HEK293 (cell line): ENCODE data around the gene E2F1.

Experiments
- CTCF ChIA-PET: fragments of 350-600 bp; formaldehyde crosslinking; extraction: SDS; loops from one replicate; lab custom pipeline; 2021; ENCODE audit warnings: antibody characterized with exemption; lab: Yijun Ruan, JAX
- POLR2A ChIA-PET: fragments of 300-600 bp; formaldehyde crosslinking; extraction: SDS; loops from one replicate; lab custom pipeline; 2020; ENCODE audit warnings: antibody characterized with exemption, inconsistent platforms; lab: Yijun Ruan, JAX
- H3K27ac ChIP-seq: fragments of 200-500 bp; sonication (Bioruptor generic); 2 replicates; pipeline ENCODE4 v1.5.1; 2014; ENCODE audit warnings: low read depth, low read length, control low read depth, inconsistent platforms; ENCODE audit errors: extremely low read depth
- H3K36me3 ChIP-seq, 2 experiments: fragments of 200-500 bp in 1 of 2; sonication (Bioruptor generic) in 1 of 2; 1 replicate in 1 of 2; 2 replicates in 1 of 2; pipeline ENCODE4 v1.5.1; 2014 to 2017; ENCODE audit warnings: inconsistent platforms in 2 of 2, low read length in 2 of 2; ENCODE audit not compliant: control insufficient read depth in 2 of 2, insufficient read depth in 1 of 2
- H3K4me1 ChIP-seq: fragments of 200-500 bp; sonication (Bioruptor generic); 2 replicates; pipeline ENCODE4 v1.5.1; 2014; ENCODE audit warnings: mild to moderate bottlenecking, low read length, inconsistent platforms; ENCODE audit not compliant: control insufficient read depth, insufficient read depth
- H3K4me3 ChIP-seq: 2 replicates; pipeline ENCODE4 v1.5.1; 2011; ENCODE audit warnings: low read depth, mild to moderate bottlenecking, control low read depth, low read length, moderate library complexity
- H3K9me3 ChIP-seq: fragments of 200-500 bp; sonication (Bioruptor generic); 2 replicates; pipeline ENCODE4 v1.5.1; 2014; ENCODE audit warnings: low read depth, low read length, inconsistent platforms; ENCODE audit not compliant: control insufficient read depth, insufficient read depth
- BCL11B ChIP-seq: fragments of 450-650 bp; formaldehyde crosslinking; IDR thresholded peaks from 2 replicates; pipeline ENCODE4 v1.5.1; 2016; ENCODE audit warnings: low read depth, missing biosample characterization, missing genetic modification characterization
- CTCF ChIP-seq: fragments of 450-650 bp; formaldehyde crosslinking; IDR thresholded peaks from 2 replicates; pipeline ENCODE4 v1.5.1; 2016; ENCODE audit warnings: missing biosample characterization, missing genetic modification characterization
- EGR2 ChIP-seq: fragments of 450-650 bp; formaldehyde crosslinking; IDR thresholded peaks from 2 replicates; pipeline ENCODE4 v1.5.1; 2016; ENCODE audit warnings: low read depth, missing biosample characterization, missing genetic modification characterization
- GLIS1 ChIP-seq: fragments of 450-650 bp; formaldehyde crosslinking; IDR thresholded peaks from 2 replicates; pipeline ENCODE4 v1.5.1; 2016; ENCODE audit warnings: missing biosample characterization, missing genetic modification characterization
- GLIS2 ChIP-seq: fragments of 450-650 bp; formaldehyde crosslinking; IDR thresholded peaks from 2 replicates; pipeline ENCODE4 v1.5.1; 2016; ENCODE audit warnings: missing biosample characterization, missing genetic modification characterization
- KLF9 ChIP-seq: fragments of 450-650 bp; formaldehyde crosslinking; IDR thresholded peaks from 2 replicates; pipeline ENCODE4 v1.5.1; 2016; ENCODE audit warnings: missing biosample characterization, missing genetic modification characterization, low read depth
- OSR2 ChIP-seq: fragments of 450-650 bp; formaldehyde crosslinking; IDR thresholded peaks from 2 replicates; pipeline ENCODE4 v1.5.1; 2016; ENCODE audit warnings: missing biosample characterization, missing genetic modification characterization
- PRDM4 ChIP-seq: fragments of 450-650 bp; formaldehyde crosslinking; IDR thresholded peaks from 2 replicates; pipeline ENCODE4 v1.5.1; 2017; ENCODE audit warnings: missing biosample characterization, missing genetic modification characterization
- SP2 ChIP-seq: fragments of 450-650 bp; formaldehyde crosslinking; IDR thresholded peaks from 2 replicates; pipeline ENCODE4 v1.5.1; 2016; ENCODE audit warnings: missing biosample characterization, missing genetic modification characterization
- TCF7L2 ChIP-seq: IDR thresholded peaks from 2 replicates; pipeline ENCODE4 v1.6.1; 2011; ENCODE audit warnings: low read depth, mild to moderate bottlenecking, inconsistent platforms, low read length, moderate library complexity, borderline replicate concordance
- ZBTB48 ChIP-seq: fragments of 450-650 bp; formaldehyde crosslinking; IDR thresholded peaks from 2 replicates; pipeline ENCODE4 v1.5.1; 2016; ENCODE audit warnings: missing biosample characterization, missing genetic modification characterization
- ZBTB49 ChIP-seq: fragments of 450-650 bp; formaldehyde crosslinking; IDR thresholded peaks from 2 replicates; pipeline ENCODE4 v1.5.1; 2016; ENCODE audit warnings: missing biosample characterization, missing genetic modification characterization, low read depth
- ZBTB7A ChIP-seq: fragments of 450-650 bp; formaldehyde crosslinking; IDR thresholded peaks from 2 replicates; pipeline ENCODE4 v1.5.1; 2016; ENCODE audit warnings: low read depth, missing biosample characterization, missing genetic modification characterization
- ZNF138 ChIP-seq: fragments of 450-650 bp; formaldehyde crosslinking; IDR thresholded peaks from 2 replicates; pipeline ENCODE4 v1.5.1; 2016; ENCODE audit warnings: missing biosample characterization, missing genetic modification characterization, borderline replicate concordance
- ZNF146 ChIP-seq: fragments of 450-650 bp; formaldehyde crosslinking; IDR thresholded peaks from 2 replicates; pipeline ENCODE4 v1.5.1; 2016; ENCODE audit warnings: missing biosample characterization, missing genetic modification characterization
- ZNF248 ChIP-seq: fragments of 450-650 bp; formaldehyde crosslinking; IDR thresholded peaks from 2 replicates; pipeline ENCODE4 v1.5.1; 2017; ENCODE audit warnings: missing biosample characterization, missing genetic modification characterization
- ZNF501 ChIP-seq: fragments of 450-650 bp; formaldehyde crosslinking; IDR thresholded peaks from 2 replicates; pipeline ENCODE4 v1.5.1; 2016; ENCODE audit warnings: missing biosample characterization, missing genetic modification characterization
- ZNF518A ChIP-seq: fragments of 450-650 bp; formaldehyde crosslinking; conservative IDR thresholded peaks from 2 replicates; pipeline ENCODE4 v1.5.1; 2016; ENCODE audit warnings: low read depth, missing biosample characterization, missing genetic modification characterization
- ZNF521 ChIP-seq: fragments of 450-650 bp; formaldehyde crosslinking; IDR thresholded peaks from 2 replicates; pipeline ENCODE4 v1.5.1; 2017; ENCODE audit warnings: missing biosample characterization, mild to moderate bottlenecking, missing genetic modification characterization
- ZNF561 ChIP-seq: fragments of 450-650 bp; IDR thresholded peaks from 2 replicates; pipeline ENCODE4 v1.5.1; 2018; ENCODE audit warnings: missing biosample characterization, missing genetic modification characterization, borderline replicate concordance
- ZNF585B ChIP-seq: fragments of 450-650 bp; formaldehyde crosslinking; IDR thresholded peaks from 2 replicates; pipeline ENCODE4 v1.5.1; 2016; ENCODE audit warnings: missing biosample characterization, missing genetic modification characterization
- ZXDB ChIP-seq: fragments of 450-650 bp; formaldehyde crosslinking; IDR thresholded peaks from 2 replicates; pipeline ENCODE4 v1.5.1; 2016; ENCODE audit warnings: missing biosample characterization, missing genetic modification characterization

Gene E2F1

GRCh38 chr20:33674294-33675135, 11.7 kb downstream of the E2F1 start, which contains the start of gene NECAB3 (continued):
- peak; percentile 74 for TF ChIP-seq SP2 (tag by site-specific recombination)
- TF ChIP-seq ZNF248: no peak
- peak; percentile 68; the same call in 1 of the 2 replicates for TF ChIP-seq ZNF561
- no peak for TF ChIP-seq ZBTB49
- TF ChIP-seq OSR2 (tag by site-specific recombination): 0 out of 2 replicates have a peak, but pooled peaks have one; percentile 11
- TF ChIP-seq CTCF (tag by site-specific recombination): no peak
- no peak for TF ChIP-seq ZNF521
- no peak for TF ChIP-seq TCF7L2
- TF ChIP-seq ZNF501 (tag by site-specific recombination): no peak
- TF ChIP-seq, all 188 proteins: peak for 38

- ChIA-PET CTCF (no interaction called here), POLR2A (interaction anchor here (1.0 to 2.5 kb wide), 3 partner anchors 10 to 12 kb away, joined by 3 to 11 read pairs (median 8); no protein-coding TSS in a partner anchor)
- Histone ChIP-seq H3K9me3 (no peaks in the 10 kb centered on the region), H3K27ac (peak overlapping the region; percentile 46; the same call in 1 of the 2 replicates), H3K4me1 (no peaks in the 10 kb centered on the region; the same call in 1 of the 2 replicates), H3K4me3 (peak overlapping the region; percentile 61), H3K36me3 (peaks cover 4 to 67% of the 10 kb centered on the region in 2 experiments; a peak in 2 of 3 replicates)
- TF ChIP-seq ZXDB: 0 out of 2 replicates have a peak, but pooled peaks have one; percentile 8
- no peak for TF ChIP-seq ZNF521
- TF ChIP-seq GLIS1 (tag by site-specific recombination): no peak
- peak; percentile 74 for TF ChIP-seq GLIS2 (tag by site-specific recombination)
- TF ChIP-seq ZNF561: no peak
- 0 out of 2 replicates have a peak, but pooled peaks have one; percentile 15 for TF ChIP-seq ZBTB48 (tag by site-specific recombination)
- TF ChIP-seq ZNF518A (tag by site-specific recombination): no peak
- TF ChIP-seq EGR2 (tag by site-specific recombination): peak; percentile 24; the same call in 1 of the 2 replicates
- peak; percentile 32; the same call in 1 of the 2 replicates for TF ChIP-seq PRDM4 (tag by site-specific recombination)
- peak; percentile 49; the same call in 1 of the 2 replicates for TF ChIP-seq ZBTB7A (tag by site-specific recombination)
- TF ChIP-seq ZNF146 (tag by site-specific recombination): peak; percentile 23; the same call in 1 of the 2 replicates
- TF ChIP-seq BCL11B (tag by site-specific recombination): 0 out of 2 replicates have a peak, but pooled peaks have one; percentile 44
- TF ChIP-seq ZNF585B (tag by site-specific recombination): no peak
- TF ChIP-seq ZNF138 (tag by site-specific recombination): 0 out of 2 replicates have a peak, but pooled peaks have one; percentile 17
- no peak for TF ChIP-seq KLF9 (tag by site-specific recombination)
These were observed 12.5 kb downstream of the E2F1 start for GRCh38 chr20:33673410-33674293.
